Activated naive CD8-positive, alpha-beta T cell (primary cell): Measurements from ENCODE around the gene ANO9.

ENCODE experiments used
- H3K27ac Mint-ChIP-seq: one replicate; pipeline ENCODE4 v1.8.0; 2021; ENCODE audit warnings: mixed read lengths
- H3K27me3 Mint-ChIP-seq: one replicate; pipeline ENCODE4 v1.8.0; 2021; ENCODE audit warnings: mixed read lengths
- H3K36me3 Mint-ChIP-seq: one replicate; pipeline ENCODE4 v1.8.0; 2021; ENCODE audit warnings: mixed read lengths
- H3K4me1 Mint-ChIP-seq: one replicate; pipeline ENCODE4 v1.8.0; 2021; ENCODE audit warnings: low read depth, mixed read lengths
- H3K4me3 Mint-ChIP-seq: one replicate; pipeline ENCODE4 v1.8.0; 2021; ENCODE audit warnings: mild to moderate bottlenecking, mixed read lengths
- H3K9me3 Mint-ChIP-seq: one replicate; pipeline ENCODE4 v1.8.0; 2021; ENCODE audit warnings: low read depth, mixed read lengths

ANO9 gene

GRCh38 chr11:461626-462025 lies 19.8 kb upstream of the ANO9 start:
- H3K27ac Mint-ChIP-seq, result no peak overlapping the region
- H3K36me3 Mint-ChIP-seq, result peaks cover 2% of the 10 kb centered on the region
- no peaks in the 10 kb centered on the region for H3K9me3 Mint-ChIP-seq
- H3K4me3 Mint-ChIP-seq, result no peak overlapping the region
- peaks cover 15% of the 10 kb centered on the region for H3K4me1 Mint-ChIP-seq
- H3K27me3 Mint-ChIP-seq, result no peaks in the 10 kb centered on the region

DNA sequence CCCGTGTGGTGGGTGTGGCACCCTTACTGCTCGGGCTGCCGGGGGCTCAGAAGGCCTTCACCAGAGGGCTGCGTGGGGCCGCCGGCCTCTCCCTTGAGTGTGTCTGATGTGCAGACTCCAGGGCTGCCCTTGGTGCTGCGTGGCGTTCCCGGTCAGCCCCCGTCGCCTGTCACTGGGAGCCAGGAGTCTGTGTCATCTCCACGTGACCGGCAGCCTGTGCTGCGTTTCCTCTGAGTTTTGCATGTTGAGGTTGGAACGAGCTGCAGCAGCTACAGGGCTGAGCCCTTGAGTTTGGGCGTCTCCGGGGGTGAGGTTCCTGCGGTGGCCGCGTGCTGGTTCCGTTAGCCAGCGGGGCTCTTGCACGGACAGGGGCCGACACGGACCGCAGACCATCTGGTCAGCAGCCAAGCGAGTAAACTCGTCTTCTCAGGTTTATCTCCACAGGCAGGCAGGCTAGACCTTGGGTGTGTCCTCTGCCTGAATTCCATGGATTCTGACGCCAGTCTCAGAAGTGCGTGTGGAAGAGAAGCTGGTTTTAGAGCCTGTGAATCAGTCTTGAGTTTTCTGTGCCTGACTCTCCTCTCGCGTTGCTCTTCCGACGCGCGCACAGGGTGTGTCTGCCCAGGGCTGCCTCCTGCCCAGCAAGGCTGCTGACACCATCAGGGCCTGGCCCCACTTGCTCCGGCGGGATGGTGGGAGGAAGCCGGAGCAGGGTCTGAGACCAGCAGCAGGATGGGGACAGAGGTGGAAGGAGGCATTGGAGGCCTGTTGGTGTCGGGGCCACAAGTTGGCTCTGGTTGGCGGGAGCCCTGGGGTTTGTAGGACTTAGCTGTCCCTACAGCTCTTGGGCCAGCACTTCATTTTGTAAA lies 18.8 kb upstream of the ANO9 start:
- no peak overlapping the region for H3K27ac Mint-ChIP-seq
- H3K27me3 Mint-ChIP-seq, result no peaks in the 10 kb centered on the region
- no peak overlapping the region for H3K4me3 Mint-ChIP-seq
- no peaks in the 10 kb centered on the region for H3K9me3 Mint-ChIP-seq
- peaks cover 24% of the 10 kb centered on the region for H3K4me1 Mint-ChIP-seq
- H3K36me3 Mint-ChIP-seq, result peaks cover 3% of the 10 kb centered on the region

DNA sequence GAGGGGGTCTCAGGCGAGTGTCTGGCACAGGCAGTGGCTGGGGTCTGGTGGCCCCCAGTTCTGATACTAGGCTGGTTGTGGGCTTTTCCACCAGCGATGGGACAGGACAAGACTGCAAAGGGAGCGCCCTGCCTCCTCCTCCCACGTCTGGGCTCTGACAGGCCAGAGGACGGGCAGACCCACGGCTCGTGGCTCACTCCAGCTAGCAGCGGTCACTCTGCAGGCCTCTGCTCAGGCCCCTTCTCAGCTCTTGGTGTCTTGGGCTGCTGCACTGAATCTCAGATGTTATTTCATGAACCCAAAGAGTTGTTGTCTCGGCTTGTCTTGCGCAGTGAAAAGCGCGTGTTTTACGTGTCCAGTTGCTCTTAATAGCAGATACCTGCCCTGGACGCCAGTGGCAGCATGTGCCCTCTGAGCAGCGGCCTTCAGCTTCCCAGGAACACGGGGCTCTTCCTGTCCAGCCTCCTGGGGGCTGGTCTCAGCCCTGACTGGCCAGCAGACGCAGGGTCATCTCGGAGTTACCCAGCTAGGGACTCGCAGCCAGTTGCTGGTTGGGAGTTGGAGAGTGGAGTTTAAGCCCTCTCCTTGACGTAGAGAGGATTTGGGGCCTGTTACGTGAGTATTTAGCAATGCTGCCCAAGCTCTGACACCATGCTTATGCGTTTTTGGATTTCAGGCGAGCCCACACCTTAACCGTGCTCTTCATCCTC lies 17.9 kb upstream of the ANO9 start:
- H3K4me1 Mint-ChIP-seq, result peaks cover 27% of the 10 kb centered on the region
- no peaks in the 10 kb centered on the region for H3K9me3 Mint-ChIP-seq
- H3K27me3 Mint-ChIP-seq, result no peaks in the 10 kb centered on the region
- peaks cover 3% of the 10 kb centered on the region for H3K36me3 Mint-ChIP-seq
- no peak overlapping the region for H3K27ac Mint-ChIP-seq
- no peak overlapping the region for H3K4me3 Mint-ChIP-seq

DNA sequence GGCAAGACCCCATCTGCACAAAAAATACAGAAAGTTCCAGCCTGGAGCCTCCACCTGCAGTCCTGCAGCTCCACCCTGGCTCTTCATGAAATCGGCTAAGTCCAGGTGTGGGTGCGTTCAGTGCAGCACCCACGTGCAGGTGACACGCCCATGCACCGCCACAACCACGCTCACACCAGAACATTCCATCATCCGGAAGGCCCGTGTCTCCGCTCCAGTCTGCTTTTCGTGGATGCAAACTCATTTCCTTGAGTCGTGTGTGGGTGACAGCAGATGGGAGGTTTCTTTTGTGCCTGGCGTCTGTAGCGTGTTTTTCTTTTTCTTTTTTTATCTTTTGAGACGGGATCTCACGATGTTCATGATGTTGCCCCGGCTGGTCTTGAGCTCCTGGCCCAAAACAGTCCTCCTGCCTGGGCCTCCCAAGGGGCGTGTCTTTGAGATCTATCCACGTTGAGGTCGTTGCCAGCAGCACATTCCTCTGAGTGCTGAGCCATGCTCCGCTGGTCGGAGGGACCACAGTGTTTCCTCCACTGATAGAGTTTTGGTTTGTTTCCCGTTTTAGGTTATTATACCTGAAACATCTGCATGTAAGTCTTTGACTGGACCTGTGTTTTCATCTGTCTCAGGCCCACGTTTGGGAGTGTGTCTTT lies 15.4 kb upstream of the ANO9 start:
- Mint-ChIP-seq H3K9me3 (no peaks in the 10 kb centered on the region), H3K4me1 (peaks cover 33% of the 10 kb centered on the region), H3K27me3 (no peaks in the 10 kb centered on the region), H3K36me3 (peaks cover 3% of the 10 kb centered on the region), H3K4me3 (peak overlapping the region; percentile 61), H3K27ac (peak overlapping the region; percentile 73)

GRCh38 chr11:456533-456932 lies 14.7 kb upstream of the ANO9 start:
- Mint-ChIP-seq H3K27ac (peak overlapping the region; percentile 73), H3K4me3 (peak overlapping the region; percentile 61), H3K4me1 (peaks cover 35% of the 10 kb centered on the region), H3K36me3 (peaks cover 3% of the 10 kb centered on the region), H3K9me3 (no peaks in the 10 kb centered on the region), H3K27me3 (no peaks in the 10 kb centered on the region)

DNA sequence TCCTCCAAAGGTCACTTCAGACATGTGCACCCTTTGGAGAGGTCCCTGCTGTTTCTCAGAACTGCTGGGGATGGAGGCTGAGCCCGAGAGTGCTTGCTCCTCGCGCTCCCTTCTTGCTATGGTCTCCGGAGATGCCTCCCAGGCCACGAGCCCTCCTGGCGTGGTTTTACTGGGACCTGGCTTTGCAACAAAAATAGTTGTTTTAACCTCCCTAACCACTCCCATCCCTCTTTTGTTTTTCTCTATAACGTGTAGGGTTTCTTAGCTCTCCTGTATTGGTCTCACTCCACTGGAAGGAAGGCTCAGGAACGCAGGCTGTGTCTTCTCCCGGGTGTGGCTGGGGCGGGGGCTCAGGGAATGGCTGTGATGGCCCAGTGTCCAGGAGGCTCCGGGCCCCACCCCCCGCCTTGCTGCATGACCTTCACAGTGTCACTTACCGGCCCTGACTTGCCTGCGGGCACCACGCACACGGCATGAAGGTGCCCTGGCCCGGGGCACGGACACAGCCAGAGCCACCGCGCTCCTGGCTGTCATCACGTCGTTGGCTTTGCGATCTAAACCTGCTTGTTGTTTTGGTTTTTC lies 13.8 kb upstream of the ANO9 start:
- peaks cover 3% of the 10 kb centered on the region for H3K36me3 Mint-ChIP-seq
- H3K4me3 Mint-ChIP-seq, result no peak overlapping the region
- H3K27me3 Mint-ChIP-seq, result no peaks in the 10 kb centered on the region
- H3K9me3 Mint-ChIP-seq, result no peaks in the 10 kb centered on the region
- peaks cover 42% of the 10 kb centered on the region for H3K4me1 Mint-ChIP-seq
- H3K27ac Mint-ChIP-seq, result no peak overlapping the region

GRCh38 chr11:454801-455565 lies 13.2 kb upstream of the ANO9 start:
- H3K4me3 Mint-ChIP-seq, result no peak overlapping the region
- no peaks in the 10 kb centered on the region for H3K27me3 Mint-ChIP-seq
- peaks cover 3% of the 10 kb centered on the region for H3K36me3 Mint-ChIP-seq
- H3K4me1 Mint-ChIP-seq, result peaks cover 43% of the 10 kb centered on the region
- H3K9me3 Mint-ChIP-seq, result no peaks in the 10 kb centered on the region
- H3K27ac Mint-ChIP-seq, result no peak overlapping the region

GRCh38 chr11:454043-454442 lies 12.2 kb upstream of the ANO9 start:
- no peak overlapping the region for H3K27ac Mint-ChIP-seq
- H3K36me3 Mint-ChIP-seq, result peaks cover 3% of the 10 kb centered on the region
- H3K4me3 Mint-ChIP-seq, result no peak overlapping the region
- H3K4me1 Mint-ChIP-seq, result peaks cover 43% of the 10 kb centered on the region
- H3K27me3 Mint-ChIP-seq, result no peaks in the 10 kb centered on the region
- H3K9me3 Mint-ChIP-seq, result no peaks in the 10 kb centered on the region

DNA sequence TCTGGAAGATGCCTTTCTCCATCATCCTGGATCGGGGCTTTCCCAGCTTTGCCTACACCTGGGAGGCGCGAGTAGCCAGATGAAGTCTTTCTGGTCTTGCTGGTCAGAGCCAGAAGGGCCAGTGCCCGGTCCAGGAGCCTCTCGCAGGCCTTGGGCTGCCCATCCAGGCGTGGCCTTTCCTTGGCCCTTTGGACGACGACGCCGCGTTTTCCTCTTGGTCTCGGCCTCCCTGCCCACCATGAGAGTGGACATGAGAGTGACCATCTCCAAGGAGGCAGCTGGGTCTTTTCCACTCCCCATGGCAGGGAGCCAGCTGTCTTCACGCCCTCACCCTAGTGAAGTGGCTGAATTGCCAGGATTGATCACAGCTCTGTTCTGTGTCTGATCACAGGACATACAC lies 11.8 kb upstream of the ANO9 start:
- Mint-ChIP-seq H3K4me1 (peaks cover 46% of the 10 kb centered on the region), H3K4me3 (no peak overlapping the region), H3K9me3 (no peaks in the 10 kb centered on the region), H3K27me3 (no peaks in the 10 kb centered on the region), H3K36me3 (peaks cover 3% of the 10 kb centered on the region), H3K27ac (no peak overlapping the region)

- H3K4me3 Mint-ChIP-seq, result peak overlapping the region; percentile 32
- no peaks in the 10 kb centered on the region for H3K27me3 Mint-ChIP-seq
- H3K36me3 Mint-ChIP-seq, result peaks cover 3% of the 10 kb centered on the region
- H3K27ac Mint-ChIP-seq, result no peak overlapping the region
- no peaks in the 10 kb centered on the region for H3K9me3 Mint-ChIP-seq
- peaks cover 49% of the 10 kb centered on the region for H3K4me1 Mint-ChIP-seq
These were observed 11.2 kb upstream of the ANO9 start for GRCh38 chr11:452916-453527.

DNA sequence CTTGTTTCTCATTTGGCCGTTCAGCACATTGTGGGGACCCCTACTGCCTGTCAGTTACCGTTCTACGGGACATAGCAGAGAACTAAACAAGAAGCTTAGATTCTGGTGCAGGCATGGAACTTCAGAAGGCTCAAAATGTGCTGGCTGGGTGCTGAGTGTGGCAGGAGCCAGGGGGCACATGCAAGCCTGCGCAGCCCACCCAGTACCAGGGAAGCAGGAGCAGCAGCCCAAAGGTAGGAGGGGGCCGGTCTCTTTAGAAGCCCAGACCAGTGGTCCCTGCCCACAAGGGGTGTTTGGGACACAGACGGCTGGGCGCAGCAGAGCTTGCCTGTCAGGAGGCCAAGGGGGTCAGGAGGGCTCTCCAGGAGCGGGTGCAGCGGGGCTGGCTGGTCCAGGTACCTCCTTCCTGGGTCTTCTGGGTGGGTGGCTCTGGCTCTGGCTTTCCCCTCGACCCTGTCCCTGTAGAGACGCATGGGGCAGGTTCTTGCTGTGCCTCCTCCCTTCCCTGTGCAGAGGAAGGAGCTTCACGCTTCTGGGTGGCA lies 10.5 kb upstream of the ANO9 start:
- no peak overlapping the region for H3K27ac Mint-ChIP-seq
- H3K4me3 Mint-ChIP-seq, result no peak overlapping the region
- peaks cover 42% of the 10 kb centered on the region for H3K4me1 Mint-ChIP-seq
- H3K27me3 Mint-ChIP-seq, result no peaks in the 10 kb centered on the region
- no peaks in the 10 kb centered on the region for H3K9me3 Mint-ChIP-seq
- peaks cover 3% of the 10 kb centered on the region for H3K36me3 Mint-ChIP-seq

GRCh38 chr11:451738-452137 lies 9.9 kb upstream of the ANO9 start:
- H3K4me3 Mint-ChIP-seq, result peak overlapping the region; percentile 99
- peak overlapping the region; percentile 95 for H3K27ac Mint-ChIP-seq
- peaks cover 37% of the 10 kb centered on the region for H3K4me1 Mint-ChIP-seq
- H3K27me3 Mint-ChIP-seq, result no peaks in the 10 kb centered on the region
- no peaks in the 10 kb centered on the region for H3K9me3 Mint-ChIP-seq
- peaks cover 2% of the 10 kb centered on the region for H3K36me3 Mint-ChIP-seq

GRCh38 chr11:450809-451451 lies 9.1 kb upstream of the ANO9 start:
- no peaks in the 10 kb centered on the region for H3K27me3 Mint-ChIP-seq
- H3K4me3 Mint-ChIP-seq, result peak overlapping the region; percentile 99
- no peaks in the 10 kb centered on the region for H3K36me3 Mint-ChIP-seq
- peak overlapping the region; percentile 95 for H3K27ac Mint-ChIP-seq
- peaks cover 29% of the 10 kb centered on the region for H3K4me1 Mint-ChIP-seq
- H3K9me3 Mint-ChIP-seq, result no peaks in the 10 kb centered on the region
